OCI-LY1 (cell line): ENCODE results near the gene ACSL1.

Source experiments
- H2AFZ ChIP-seq: fragments of 200-600 bp; sonication (generic), shearing (Covaris generic); 2 replicates; pipeline ENCODE4 v1.6.0; 2014; ENCODE audit warnings: antibody characterized with exemption, mild to moderate bottlenecking, low read length
- H3F3A ChIP-seq: fragments of 200-600 bp; sonication (generic), shearing (Covaris generic); 2 replicates; pipeline ENCODE4 v1.6.0; 2014; ENCODE audit warnings: mild to moderate bottlenecking, antibody characterized with exemption, low read length, moderate library complexity; ENCODE audit not compliant: insufficient read depth
- H3K27ac ChIP-seq: fragments of 200-600 bp; sonication (generic); 2 replicates; pipeline ENCODE4 v1.5.1; 2014; ENCODE audit warnings: low read length, mixed run types, mild to moderate bottlenecking, low read depth; ENCODE audit not compliant: poor library complexity, severe bottlenecking
- H3K27me3 ChIP-seq: fragments of 200-600 bp; sonication (generic); 2 replicates; pipeline ENCODE4 v1.6.0; 2014; ENCODE audit warnings: antibody characterized with exemption, mild to moderate bottlenecking, low read length, moderate library complexity; ENCODE audit not compliant: insufficient read depth
- H3K36me3 ChIP-seq: fragments of 200-600 bp; sonication (generic); 2 replicates; pipeline ENCODE4 v1.6.1; 2014; ENCODE audit warnings: mild to moderate bottlenecking, antibody characterized with exemption, low read length, moderate library complexity, mixed read lengths; ENCODE audit not compliant: insufficient read depth
- H3K4me1 ChIP-seq: fragments of 200-600 bp; sonication (generic); 2 replicates; pipeline ENCODE4 v1.5.1; 2014; ENCODE audit warnings: mild to moderate bottlenecking, low read length, moderate library complexity; ENCODE audit not compliant: insufficient read depth, severe bottlenecking
- H3K4me2 ChIP-seq: fragments of 200-600 bp; sonication (generic), shearing (Covaris generic); 2 replicates; pipeline ENCODE4 v1.6.1; 2014; ENCODE audit warnings: low read length
- H3K4me3 ChIP-seq: fragments of 200-600 bp; sonication (generic); 2 replicates; pipeline ENCODE4 v1.5.1; 2014; ENCODE audit warnings: low read length, low read depth, mild to moderate bottlenecking, mixed read lengths; ENCODE audit not compliant: poor library complexity, severe bottlenecking
- H3K79me2 ChIP-seq: fragments of 200-600 bp; shearing (Covaris generic); 2 replicates; pipeline ENCODE4 v1.6.1; 2016; ENCODE audit warnings: mixed run types, low read length, mixed read lengths; ENCODE audit not compliant: insufficient read depth
- H3K9ac ChIP-seq: fragments of 200-600 bp; sonication (generic), shearing (Covaris generic); 2 replicates; pipeline ENCODE4 v1.6.1; 2014; ENCODE audit warnings: mild to moderate bottlenecking, low read length, mixed read lengths
- H3K9me2 ChIP-seq: fragments of 200-600 bp; sonication (generic), shearing (Covaris generic); 2 replicates; pipeline ENCODE4 v1.6.1; 2014; ENCODE audit warnings: low read depth, mild to moderate bottlenecking, low read length, mixed read lengths
- H3K9me3 ChIP-seq: fragments of 200-600 bp; shearing (Covaris generic); 2 replicates; pipeline ENCODE4 v1.6.1; 2014; ENCODE audit warnings: low read length, mixed read lengths
- H4K20me1 ChIP-seq: fragments of 200-600 bp; sonication (generic), shearing (Covaris generic); 2 replicates; pipeline ENCODE4 v1.6.0; 2016; ENCODE audit warnings: mild to moderate bottlenecking, low read length; ENCODE audit not compliant: insufficient read depth
- EZH2 ChIP-seq: fragments of 200-600 bp; sonication (generic), shearing (Covaris generic); IDR thresholded peaks from 2 replicates; pipeline ENCODE4 v1.8.0; 2017; ENCODE audit warnings: borderline replicate concordance, mixed run types, mild to moderate bottlenecking, antibody characterized with exemption, low read length, moderate library complexity, mixed read lengths
- TF ChIP-seq, protein P1 (sequence below): fragments of 200-600 bp; sonication (generic), shearing (Covaris generic); IDR thresholded peaks from 2 replicates; pipeline ENCODE4 v1.5.1; 2017; ENCODE audit warnings: mild to moderate bottlenecking, antibody characterized with exemption, low read length, moderate library complexity, mixed read lengths

ACSL1 gene

DNA sequence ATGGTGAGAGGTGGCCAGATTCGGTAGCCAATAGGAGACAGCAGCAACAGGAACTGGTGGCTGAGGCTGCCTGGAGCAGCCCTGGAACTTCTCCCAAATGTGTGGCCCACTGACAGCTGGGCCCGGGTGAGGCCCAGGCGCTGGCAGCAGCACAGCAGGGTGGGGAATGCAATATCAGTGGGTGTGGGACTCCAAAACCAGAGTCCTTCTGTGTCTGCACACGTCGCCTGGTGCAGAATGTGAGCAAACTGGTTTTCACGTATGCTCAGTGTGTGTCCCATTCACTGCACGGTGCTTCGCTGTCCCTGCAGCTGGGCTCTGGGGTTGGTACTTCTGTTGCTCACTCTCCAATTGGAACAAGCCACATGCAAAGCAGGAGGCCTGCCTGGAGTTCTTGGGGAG is 77.5 kb downstream of the ACSL1 start:
- Histone ChIP-seq H3F3A (no peaks in the 10 kb centered on the region), H3K9me3 (no peaks in the 10 kb centered on the region), H3K79me2 (no peaks in the 10 kb centered on the region), H3K27ac (no peak overlapping the region), H3K4me2 (no peak overlapping the region), H3K4me3 (no peak overlapping the region), H3K27me3 (no peaks in the 10 kb centered on the region), H3K9me2 (no peaks in the 10 kb centered on the region), H3K9ac (no peak overlapping the region), H3K4me1 (peaks cover 11% of the 10 kb centered on the region), H4K20me1 (no peaks in the 10 kb centered on the region), H2AFZ (no peak overlapping the region), H3K36me3 (no peaks in the 10 kb centered on the region)
- TF ChIP-seq, protein P1, sequence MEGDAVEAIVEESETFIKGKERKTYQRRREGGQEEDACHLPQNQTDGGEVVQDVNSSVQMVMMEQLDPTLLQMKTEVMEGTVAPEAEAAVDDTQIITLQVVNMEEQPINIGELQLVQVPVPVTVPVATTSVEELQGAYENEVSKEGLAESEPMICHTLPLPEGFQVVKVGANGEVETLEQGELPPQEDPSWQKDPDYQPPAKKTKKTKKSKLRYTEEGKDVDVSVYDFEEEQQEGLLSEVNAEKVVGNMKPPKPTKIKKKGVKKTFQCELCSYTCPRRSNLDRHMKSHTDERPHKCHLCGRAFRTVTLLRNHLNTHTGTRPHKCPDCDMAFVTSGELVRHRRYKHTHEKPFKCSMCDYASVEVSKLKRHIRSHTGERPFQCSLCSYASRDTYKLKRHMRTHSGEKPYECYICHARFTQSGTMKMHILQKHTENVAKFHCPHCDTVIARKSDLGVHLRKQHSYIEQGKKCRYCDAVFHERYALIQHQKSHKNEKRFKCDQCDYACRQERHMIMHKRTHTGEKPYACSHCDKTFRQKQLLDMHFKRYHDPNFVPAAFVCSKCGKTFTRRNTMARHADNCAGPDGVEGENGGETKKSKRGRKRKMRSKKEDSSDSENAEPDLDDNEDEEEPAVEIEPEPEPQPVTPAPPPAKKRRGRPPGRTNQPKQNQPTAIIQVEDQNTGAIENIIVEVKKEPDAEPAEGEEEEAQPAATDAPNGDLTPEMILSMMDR = no peak
- TF ChIP-seq EZH2 = no peak

DNA sequence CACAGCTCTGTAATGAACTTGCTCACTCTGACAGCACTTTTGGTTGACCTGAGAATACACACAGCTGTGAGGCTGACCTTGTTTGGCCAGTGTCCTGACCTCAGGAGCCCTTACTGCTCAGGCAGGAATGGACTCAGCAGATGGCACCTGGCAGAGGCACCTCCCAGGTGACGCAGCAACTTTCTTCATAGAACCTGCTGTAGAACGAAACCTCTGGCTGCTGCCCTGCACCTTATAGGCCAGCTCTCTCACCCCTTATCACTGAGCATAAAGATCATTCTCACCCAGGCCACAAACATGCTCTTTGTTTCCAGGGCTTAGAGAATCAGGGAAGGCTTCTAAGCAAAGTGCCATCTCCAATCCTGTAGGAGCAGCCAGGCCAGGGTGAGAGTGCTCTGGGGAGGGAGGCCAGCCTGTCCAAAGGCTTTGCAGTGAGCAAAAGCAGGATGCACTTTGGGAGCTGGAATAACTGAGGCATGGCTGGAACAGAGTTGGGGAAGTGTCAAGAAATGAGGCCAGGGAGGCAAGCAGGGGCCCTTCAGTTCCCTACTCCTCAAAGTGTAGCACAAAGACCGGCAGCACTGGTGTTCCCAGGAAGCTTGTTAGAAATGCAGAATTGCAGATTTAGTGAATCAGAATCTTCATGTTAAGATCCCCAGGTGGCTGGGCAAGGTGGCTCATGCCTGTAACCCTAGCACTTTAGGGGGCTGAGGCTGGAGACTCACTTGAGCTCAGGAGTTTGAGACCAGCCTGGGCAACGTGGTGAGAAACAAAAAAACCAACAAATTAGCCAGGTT is 78.5 kb downstream of the ACSL1 start:
- Histone ChIP-seq H3K36me3 (no peaks in the 10 kb centered on the region), H3K4me3 (no peak overlapping the region), H4K20me1 (no peaks in the 10 kb centered on the region), H3K9me3 (no peaks in the 10 kb centered on the region), H3K27me3 (no peaks in the 10 kb centered on the region), H3K4me2 (no peak overlapping the region), H2AFZ (no peak overlapping the region), H3K4me1 (peaks cover 11% of the 10 kb centered on the region), H3K9ac (no peak overlapping the region), H3F3A (no peaks in the 10 kb centered on the region), H3K9me2 (no peaks in the 10 kb centered on the region), H3K79me2 (no peaks in the 10 kb centered on the region), H3K27ac (no peak overlapping the region)
- TF ChIP-seq, protein P1 = no peak
- TF ChIP-seq EZH2 = no peak

DNA sequence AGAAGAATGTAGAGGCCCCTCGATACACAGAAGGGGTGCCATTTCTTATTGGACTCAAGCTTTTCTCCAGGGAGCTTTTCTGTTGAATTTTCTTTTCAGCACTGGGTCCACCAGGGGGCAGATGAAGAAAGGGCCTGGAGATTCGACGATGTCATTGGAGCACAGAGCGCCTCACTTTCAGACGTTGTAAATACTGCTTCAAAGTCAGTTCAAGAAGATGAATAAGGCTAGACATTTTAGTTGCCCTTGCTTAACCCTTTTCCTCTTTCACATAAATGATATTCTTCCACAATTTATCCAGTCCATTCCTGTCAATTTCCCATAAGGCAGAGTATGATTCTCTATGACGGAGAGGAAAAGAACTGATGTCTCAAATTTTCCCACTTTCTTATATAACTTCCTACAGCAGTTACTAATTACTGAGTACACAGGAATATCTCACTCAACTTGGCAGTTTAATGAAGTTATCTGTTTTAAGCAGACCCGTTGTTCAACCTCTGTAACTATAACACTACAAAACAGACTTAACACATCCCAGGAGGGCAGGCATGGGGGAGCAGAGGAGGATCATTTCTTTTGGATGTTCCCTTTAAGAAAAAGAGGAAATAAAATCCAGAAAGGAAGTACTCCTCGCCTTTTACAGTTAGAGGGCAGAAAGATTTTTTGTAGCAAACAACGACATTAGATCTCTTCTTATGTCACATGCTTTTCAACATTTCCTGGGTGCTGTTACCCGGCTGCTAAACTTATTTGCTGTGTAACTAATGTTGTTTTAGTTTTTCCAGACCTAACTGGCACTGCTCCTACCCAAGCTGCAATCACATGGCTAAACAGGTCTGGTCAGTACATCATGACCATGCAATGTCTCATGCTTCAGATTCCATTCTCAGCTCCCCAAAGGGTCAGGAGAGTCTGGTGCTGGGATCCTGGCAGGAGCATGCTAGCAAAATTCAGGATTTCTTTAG is 79.7 kb downstream of the ACSL1 start:
- no peak overlapping the region for H3K4me2 ChIP-seq
- no peak overlapping the region for H2AFZ ChIP-seq

More for the DNA sequence above, 79.7 kb downstream of the ACSL1 start:
- no peaks in the 10 kb centered on the region for H3K36me3 ChIP-seq
- H3K27me3 ChIP-seq = no peaks in the 10 kb centered on the region
- peaks cover 11% of the 10 kb centered on the region for H3K4me1 ChIP-seq
- no peaks in the 10 kb centered on the region for H3K79me2 ChIP-seq
- no peaks in the 10 kb centered on the region for H3K9me2 ChIP-seq
- no peak overlapping the region for H3K9ac ChIP-seq
- no peaks in the 10 kb centered on the region for H4K20me1 ChIP-seq
- H3K27ac ChIP-seq = no peak overlapping the region
- no peaks in the 10 kb centered on the region for H3F3A ChIP-seq
- TF ChIP-seq EZH2 = no peak
- TF ChIP-seq, protein P1 = peak; percentile 82
- H3K9me3 ChIP-seq = no peaks in the 10 kb centered on the region
- H3K4me3 ChIP-seq = no peak overlapping the region
